CD4-positive, alpha-beta T cell treated with Interferon alpha-2 for 1 hour (primary cell): ENCODE results near the gene TRIO.
"Not testable (repeated sequence)": the region's sequence is repeated elsewhere in the genome, so short reads cannot be mapped to it uniquely, and the experiment has no call there.

ENCODE experiments used
- DNase-seq, 2 donors: peaks; one replicate each; pipeline ENCODE4 v3.0.0-alpha.2; 2020 to 2022

The TRIO gene

DNA sequence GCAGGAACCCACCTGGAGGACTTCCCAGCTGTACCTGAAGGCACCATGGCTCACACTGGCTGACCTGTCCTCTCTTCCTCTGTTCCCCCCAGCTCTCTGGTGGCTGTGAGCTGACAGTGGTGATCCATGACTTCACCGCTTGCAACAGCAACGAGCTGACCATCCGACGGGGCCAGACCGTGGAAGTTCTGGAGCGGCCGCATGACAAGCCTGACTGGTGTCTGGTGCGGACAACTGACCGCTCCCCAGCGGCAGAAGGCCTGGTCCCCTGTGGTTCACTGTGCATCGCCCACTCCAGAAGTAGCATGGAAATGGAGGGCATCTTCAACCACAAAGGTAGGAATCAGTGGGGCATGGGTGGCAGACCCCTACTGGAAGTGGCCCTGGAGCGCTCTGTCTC is 276.5 kb downstream of the TRIO start:
- DNase-seq, result no peak

DNA sequence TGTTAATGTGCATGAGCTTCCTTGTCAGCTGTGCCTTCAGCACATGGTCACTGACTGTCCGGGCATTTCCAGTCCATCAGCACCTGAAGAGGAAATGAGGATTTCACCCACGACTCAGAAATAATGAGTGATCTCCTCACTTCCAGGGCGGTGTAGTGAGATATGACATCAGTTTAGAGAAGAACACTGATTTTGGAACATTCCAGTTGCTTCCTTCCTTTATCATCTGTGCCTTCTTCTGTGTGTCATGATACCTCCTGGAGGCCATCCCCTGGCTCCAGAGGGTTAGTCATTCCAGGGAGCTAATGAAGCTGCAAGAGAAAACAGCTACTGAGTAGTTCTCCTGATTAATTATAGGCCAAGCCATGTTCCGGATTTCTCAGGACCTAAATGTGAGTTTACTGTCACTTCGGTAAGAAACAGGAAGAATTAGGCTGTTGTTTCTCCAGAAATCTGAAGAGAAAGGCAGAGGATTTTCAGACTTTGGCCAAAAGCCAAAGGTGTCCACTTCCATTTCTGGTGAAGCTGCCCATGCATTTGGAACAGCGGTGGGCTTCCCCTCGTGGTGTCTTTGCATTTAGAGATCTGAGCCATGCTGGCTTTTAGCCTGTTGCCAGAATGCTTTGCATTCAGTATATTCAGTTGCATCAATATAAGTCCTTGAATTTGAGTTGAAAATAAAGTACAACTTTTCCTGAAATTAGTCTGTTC is 277.1 kb downstream of the TRIO start:
- no peak for DNase-seq

- DNase-seq, result no peak
Measured at GRCh38 chr5:14421851-14422250, 278.7 kb downstream of the TRIO start.

DNA sequence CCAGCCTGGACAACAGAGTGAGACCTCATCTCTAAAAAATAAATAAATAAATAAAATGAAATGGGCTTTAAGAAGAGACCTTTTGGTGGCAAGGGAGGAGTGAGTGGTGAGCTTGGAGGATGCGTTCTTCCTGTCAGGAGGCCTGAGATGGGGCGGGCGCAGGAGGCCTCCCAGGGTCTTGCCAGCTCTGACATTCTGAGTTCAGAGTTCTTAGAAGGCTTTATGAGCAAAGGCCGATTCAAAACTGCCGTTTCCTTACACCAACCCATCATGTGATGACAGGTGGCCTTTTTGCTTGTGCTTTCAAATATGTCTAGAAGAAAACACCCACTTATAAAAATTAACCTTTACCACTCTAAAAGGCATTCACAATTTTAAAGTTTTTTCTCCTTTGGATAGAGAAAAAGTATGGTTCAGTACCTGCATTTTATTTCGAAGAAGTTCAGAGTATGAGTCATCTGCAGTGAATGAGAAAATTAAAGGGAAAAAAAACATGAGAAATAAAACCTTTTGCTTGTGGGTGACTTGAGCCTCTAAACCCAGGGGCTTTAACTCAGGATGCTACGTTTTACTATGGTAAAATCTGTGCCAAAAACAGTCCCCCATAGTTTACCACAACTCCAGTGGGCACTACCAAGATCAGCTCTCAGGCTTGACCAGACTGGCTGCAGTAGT is 281.0 kb downstream of the TRIO start:
- DNase-seq, result no peak

DNA sequence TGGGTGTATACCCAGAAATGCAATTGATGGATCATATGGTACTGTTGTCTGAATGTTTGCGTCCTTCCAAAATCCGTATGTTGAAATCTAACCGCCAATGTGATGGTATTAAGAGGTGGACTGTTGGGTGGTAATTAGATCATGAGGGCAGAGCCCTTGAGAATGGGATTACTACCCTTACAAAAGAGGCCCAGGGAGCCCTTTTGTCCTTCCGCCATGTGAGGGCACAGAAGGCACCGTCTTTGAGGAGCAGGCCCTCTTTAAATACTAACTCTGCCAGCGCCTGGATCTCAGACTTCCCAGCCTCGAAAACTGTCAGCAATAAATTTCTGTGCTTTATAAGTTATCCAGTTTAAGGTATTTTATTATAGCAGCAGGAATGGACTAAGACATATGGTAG is 282.4 kb downstream of the TRIO start:
- no peak for DNase-seq

DNA sequence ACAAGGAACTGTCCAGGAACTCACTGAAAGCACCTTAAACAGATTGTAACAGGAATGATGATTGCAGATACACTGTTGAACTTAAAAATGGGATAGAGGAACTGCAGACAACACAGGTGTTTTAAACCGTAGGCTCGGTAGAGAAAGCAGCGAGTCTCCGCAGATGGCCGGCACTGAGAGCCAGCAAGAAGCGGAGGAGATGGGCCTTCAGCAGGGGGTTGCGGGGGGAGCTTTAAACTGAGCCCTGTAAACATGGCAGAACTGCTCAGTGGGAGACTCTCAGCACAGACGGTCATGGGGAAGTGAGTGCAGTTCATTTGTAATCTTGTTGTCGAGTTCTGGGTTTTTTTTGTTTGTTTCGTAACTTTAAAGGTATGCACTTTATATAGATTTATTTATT is 283.4 kb downstream of the TRIO start:
- DNase-seq, result no peak

- DNase-seq, result no peak
Measured at GRCh38 chr5:14428302-14429081, 285.4 kb downstream of the TRIO start.

GRCh38 chr5:14429101-14430050 is 286.2 kb downstream of the TRIO start:
- DNase-seq, result no peak

DNA sequence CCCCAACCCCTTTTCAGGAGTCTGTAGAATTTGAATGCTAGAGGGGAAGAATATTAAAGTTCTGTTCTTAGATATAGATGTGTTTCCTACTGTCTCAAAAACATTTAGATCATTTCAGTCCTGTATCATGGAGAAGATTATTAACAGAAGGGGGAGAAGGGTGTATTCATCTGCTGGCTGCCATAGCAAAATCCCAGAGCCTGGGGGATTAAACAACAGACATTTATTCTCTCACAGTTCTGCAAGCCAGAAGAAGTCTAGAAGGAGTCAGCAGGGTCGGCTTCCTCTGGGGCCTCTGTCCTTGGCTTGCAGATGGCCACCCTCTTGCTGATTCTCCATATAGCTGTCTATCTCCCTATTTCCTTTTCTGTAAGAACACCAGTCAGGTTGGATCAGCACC is 288.4 kb downstream of the TRIO start:
- no peak for DNase-seq

GRCh38 chr5:14432931-14433589 is 289.9 kb downstream of the TRIO start:
- DNase-seq, result no peak

DNA sequence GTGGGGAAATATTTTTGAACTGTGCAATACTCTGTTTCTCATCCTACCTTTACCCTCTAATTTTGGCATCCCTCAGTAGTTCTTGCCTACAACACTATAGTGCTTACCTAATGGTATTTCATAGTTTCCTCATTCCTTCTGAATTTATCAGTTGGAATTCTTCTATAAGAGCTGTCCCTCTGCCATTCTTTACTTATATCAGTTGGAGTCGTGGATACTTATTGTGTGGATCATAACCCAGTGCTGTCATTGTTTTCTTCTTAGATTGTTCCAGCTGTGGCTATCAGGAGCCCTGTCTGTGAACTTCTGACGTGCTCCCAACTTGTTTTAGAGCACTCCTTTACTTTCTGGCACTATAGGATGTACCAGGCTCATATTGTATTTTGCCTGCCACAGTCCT is 292.3 kb downstream of the TRIO start:
- no peak for DNase-seq

- DNase-seq, result not testable (repeated sequence)
Measured at GRCh38 chr5:14436122-14436521, 293.0 kb downstream of the TRIO start.

GRCh38 chr5:14436801-14437542 is 293.8 kb downstream of the TRIO start:
- no peak for DNase-seq

DNA sequence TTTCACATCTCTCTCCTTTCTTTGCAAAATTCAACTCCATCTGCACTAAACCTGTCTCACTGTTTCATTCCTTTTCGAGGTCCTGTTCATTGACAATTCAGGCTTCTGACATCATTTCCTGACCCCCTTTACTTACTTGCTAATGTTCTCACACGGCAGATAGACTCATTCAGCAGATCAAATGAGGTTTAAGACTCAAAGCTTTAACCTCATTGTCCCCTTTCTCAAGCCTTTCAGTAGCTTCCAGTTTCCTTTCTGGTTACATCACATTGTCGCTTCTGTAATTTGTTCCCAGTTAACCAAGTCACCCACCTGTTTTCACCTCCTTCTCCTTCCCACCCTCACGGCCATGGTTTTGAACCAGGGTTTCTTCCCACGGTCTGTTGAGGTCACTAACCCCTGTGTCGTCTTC is 295.1 kb downstream of the TRIO start:
- no peak for DNase-seq

- DNase-seq, result no peak
Measured at GRCh38 chr5:14439087-14439871, 296.1 kb downstream of the TRIO start.

DNA sequence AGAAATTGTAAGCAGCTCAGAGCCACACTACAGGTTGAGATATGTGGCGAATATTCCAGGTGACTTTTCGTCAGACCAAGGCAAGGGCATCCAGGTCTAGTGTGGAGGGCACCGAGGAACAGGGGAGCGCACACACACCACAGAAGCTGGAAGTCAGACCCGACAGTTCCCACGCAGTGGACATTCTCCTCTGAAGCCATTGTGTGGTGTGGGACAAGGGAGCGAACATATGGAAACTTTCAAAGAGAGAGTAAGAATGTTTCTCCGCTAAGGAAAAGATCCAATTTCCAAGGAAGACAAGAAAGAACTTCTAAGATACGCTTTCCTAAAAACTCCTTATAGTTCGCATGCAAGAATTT is 297.1 kb downstream of the TRIO start:
- no peak for DNase-seq

DNA sequence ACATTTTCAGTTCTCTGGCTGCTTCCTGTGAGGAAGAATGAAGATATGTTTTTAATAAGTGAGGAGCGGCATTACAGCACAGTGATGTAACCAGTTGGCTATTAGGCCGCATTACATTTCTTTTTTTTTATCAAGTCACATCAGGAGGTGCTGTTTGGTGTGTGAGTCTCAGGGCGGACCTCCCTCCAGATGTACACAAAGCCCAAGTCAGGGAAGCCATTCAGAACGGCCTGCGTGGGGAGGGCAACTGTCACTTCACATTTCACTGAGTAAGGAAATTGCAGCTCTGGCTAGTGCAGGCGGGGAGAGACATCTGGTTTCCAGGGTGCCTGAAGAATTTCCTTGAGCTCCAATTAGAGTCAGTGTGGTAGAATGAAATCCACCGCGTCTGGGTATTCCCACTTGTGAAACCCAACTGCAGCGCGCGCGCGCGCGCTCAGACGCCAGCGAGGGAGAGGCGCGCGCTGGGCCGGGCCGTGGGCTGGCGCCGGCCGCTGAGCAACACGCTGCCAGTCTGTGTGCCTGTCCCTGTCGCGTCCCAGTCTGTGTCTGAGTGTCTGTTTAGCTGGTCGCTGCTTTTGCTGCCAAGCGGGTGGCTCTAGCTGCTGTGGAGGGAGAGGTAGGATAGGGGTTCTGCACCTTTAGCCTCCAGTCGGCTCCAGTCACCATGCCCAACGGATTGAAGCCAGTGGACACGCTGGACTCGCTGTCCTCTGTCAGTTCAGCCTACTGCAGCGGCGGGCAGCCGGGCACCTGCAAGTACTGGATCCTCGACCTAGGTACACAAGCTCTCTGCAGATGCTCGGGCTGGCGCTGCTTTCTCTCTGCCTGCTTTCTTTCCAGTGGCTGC is 297.7 kb downstream of the TRIO start:
- DNase-seq, result no peak

DNA sequence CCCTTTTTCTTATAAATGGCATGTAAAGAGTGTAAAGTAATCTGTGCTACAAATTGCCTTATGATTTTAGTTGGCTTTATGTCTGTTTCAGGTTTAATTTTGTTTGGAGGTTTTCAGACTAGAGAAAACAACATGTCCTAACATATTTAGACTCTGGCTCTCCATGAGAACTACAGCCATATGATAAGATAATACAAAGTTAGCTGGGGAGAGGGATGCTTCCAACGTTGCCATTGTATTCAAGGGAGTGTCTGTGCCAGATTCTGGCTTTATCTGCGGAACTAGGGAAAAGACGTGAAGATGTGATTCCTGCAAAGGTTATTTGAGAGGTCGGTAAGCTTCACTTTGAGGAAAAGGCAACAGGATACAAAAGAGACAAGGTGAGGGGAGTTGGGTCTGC is 298.5 kb downstream of the TRIO start:
- no peak for DNase-seq

GRCh38 chr5:14442536-14442935 is 299.4 kb downstream of the TRIO start:
- no peak for DNase-seq

- no peak for DNase-seq
Measured at GRCh38 chr5:14443671-14444093, 300.5 kb downstream of the TRIO start.
